HS-5 (cell line): ENCODE data around the gene EXOC6B.

ENCODE experiments used
- DNase-seq: peaks from one replicate; pipeline ENCODE4 v3.0.0-alpha.2; 2012; ENCODE audit warnings: low read depth

Gene EXOC6B

DNA sequence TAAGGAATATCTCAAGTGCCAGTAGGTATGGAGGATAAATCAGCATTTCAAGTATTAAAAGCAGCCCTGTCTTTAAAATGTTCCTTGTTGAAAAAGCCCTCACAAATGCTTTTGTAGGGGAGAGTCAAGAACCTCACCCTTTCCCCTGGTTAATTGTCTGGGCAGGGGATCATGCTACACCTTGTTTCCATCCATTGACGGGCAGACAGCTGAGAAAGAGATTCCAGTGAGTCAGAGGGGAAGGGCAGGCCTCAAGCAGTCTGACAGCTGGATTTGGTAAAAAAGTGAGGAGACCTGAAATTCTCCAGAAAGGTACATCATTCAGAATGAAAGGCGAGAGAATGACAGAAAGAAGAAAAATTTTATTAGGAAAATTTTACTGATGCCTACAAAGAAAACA lies 475.0 kb downstream of the EXOC6B start:
- no peak for DNase-seq

DNA sequence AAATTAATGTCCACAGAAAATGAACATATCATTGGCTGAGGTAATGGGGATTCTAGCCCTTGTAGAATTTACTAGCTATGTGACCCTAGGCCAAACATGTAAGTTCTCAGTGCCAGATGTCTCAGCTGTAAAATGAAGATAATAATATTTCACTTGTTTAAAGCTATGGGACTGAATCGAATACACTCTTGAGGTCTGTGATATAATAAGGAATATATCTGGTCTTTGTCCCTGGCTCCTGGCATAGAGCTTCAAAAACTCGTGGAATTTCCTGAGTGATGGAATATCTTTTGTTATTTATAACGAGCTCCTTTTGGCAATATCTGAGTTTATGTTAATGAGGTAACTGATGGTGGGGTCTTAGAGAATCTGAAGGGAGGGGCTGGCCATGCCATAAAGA lies 476.8 kb downstream of the EXOC6B start:
- DNase-seq, result no peak

DNA sequence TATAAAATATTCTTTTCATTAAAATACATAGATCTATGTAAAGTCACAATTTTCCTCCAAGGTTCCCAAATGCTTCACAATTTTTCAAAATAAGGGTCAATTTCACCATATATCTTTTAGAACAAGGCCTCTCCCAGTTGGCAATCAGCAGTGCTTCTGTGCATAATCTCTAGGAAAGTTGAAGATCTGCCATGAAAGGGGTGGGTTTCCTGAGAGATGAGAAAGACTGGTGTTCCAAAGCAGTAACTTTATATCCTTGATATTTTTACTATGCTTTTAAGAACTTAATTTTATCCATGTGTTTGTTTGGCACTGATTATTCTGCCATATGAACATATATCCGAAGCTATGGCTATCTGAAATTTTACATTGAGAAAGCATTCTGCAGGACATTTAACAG lies 478.8 kb downstream of the EXOC6B start:
- DNase-seq, result no peak

DNA sequence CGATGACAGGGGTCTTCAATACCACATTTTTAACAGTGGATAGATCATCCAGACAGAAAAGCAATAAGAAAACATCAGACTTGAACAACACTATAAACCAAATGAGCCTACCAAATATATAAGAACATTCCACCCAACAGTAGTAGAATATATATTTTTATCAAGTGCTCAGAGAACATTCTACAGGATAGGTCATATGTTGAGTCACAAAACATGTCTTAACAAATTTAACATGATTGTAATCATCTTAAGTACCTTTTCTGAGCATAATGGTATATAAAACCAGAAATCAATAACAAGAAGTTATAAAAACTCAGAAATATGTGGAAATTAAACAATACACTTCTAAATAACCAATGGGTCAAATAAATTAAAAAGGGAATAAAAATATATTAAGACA lies 484.2 kb downstream of the EXOC6B start:
- no peak for DNase-seq

DNA sequence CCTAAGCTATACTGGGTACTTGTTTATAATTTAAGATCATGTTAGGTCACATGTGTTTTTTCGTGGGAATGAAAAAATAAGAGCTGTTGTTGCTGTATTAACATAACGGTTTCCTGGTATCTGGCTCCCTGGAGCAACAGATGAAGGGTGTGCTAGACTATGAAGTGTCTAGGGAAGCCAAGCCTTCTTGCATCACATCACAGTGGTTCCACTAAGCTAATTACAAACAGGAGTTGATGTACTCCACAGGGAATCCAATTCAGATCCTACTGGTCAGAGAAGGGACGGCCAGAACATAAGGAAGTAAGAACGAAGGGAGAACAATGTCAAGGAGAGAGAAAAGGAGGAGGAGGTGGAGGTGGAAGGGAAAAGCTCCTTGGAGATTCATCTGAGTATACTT lies 485.2 kb downstream of the EXOC6B start:
- no peak for DNase-seq

DNA sequence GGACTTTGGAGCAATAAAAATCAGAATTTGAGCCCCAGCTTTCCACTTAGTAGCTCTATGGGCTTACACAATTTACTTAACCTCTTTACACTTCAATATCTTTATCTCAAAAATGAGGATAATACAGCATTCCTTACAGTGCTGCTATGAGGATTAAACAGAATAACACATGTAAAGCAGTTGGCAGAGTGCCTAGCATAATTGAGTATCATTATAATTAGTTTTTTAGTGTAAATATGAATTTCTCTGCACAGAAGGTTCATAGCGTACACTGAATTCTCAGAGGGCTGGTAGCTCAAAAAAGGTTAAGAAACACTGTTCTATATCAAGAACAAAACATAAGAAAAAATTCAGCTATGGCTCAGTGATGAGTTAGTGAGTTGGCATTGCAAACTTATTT lies 487.8 kb downstream of the EXOC6B start:
- no peak for DNase-seq

DNA sequence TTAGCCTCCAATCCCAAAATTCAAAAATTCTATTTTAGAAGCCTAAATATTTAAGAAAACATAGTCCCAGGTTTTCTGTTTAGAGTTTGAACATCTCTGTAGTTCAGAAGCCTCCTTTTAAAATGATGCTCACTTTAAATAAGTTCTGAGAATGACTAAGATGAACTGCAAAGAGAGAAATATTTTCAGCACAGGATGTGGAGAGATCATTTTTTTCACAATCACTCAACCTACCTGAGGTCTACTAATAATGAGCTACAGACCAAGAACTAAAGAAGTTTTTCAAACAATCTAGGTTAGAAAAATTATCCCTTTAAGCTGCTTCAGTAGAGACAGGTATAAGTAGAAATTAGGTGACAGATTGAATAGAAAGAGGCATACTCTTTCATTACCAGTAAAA lies 493.1 kb downstream of the EXOC6B start:
- DNase-seq, result no peak

DNA sequence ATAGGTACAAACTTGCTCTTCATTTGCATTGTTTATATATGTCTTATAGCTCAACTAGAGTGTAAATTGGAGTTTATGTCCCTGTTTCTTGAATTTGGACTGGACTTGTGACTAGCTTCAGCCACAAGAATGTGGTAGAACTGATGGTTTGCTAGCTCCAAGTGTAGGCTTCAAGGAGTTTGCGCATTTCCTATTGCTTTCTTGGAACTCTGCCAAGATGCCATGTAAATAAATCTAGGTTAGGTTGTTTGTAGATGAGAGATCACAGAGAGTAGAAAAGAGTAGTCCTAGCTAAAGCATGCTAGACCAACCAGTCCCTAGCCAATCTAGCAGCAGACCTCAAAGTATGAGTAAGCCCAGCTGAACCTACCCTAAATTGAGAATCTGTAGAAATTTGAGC lies 495.2 kb downstream of the EXOC6B start:
- no peak for DNase-seq

DNA sequence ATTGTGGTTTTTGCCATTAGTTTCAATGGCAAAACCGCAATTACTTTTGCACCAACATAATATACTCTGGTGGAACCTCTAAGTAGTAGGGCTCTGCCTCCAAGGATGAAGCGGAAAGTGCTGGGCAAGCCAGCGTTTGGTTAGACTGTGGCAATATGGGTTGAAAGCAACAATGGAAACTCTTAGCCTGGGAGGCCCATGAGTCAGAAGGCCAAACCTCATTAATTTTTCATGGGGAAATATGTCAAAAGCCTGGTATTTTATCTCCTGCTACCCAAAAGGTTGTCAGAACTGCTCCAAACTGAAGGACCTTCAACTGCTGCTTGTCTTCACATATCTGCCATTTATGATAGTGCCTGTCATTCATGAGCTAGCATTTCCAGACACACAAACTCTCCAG lies 499.1 kb downstream of the EXOC6B start:
- DNase-seq, result no peak

DNA sequence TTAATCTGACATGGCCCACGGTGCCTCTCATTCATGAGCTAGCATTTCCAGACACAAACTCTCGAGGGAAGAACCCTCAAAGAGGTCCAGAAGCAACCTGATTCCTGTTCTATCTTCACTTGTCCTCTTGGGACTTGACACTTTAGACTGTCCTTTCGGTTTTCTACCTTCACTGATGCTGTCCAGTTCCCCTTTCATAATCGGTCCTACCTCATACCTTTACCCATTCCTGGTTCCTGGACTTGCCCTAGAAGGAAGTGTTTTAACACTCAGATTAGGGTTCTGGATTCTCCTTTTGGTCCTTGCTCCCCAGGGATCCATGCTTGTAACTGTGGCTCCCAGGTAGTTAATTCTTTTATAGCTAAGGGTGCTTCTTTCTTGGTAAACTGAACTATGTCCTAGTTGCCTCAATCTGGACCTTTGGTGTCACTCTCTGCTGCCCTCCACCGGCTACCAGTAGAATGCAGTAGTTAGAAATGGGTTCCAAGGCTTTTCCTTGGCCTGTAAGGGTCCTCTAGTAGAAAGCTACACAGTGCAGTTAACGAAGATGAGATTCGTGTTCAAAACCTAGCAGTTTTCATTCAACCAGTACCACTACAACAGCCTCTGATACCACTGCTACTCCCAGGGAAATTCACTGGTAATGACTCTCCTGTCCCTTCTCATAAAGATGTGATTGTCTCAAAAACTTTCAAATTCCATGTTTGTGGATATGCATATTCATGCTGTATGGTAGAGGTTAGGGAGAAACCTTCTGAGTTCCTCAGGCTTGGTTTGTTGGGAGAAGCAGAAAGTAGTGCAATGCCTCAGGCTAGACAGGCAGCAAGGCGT lies 500.0 kb downstream of the EXOC6B start:
- peak; percentile 4 for DNase-seq

DNA sequence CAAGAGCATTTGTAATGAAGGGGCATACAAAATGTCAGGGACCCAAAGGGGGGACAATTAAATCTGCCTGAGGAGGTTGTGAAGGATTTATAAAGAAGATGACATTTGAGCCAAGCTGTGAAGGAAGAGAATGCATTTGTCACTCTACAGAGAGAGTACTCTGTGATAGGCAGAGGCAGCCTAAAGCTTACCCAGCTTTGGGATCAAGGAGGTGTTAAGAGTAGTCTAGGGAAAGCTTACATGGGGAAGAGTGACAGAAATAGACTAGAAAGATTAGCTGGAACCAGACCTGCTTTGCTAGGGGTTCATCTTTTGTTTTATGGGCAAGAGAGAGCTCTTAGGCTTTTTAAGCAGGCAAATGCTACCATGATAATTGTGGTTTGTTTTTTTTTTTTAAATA lies 509.1 kb downstream of the EXOC6B start:
- no peak for DNase-seq

DNA sequence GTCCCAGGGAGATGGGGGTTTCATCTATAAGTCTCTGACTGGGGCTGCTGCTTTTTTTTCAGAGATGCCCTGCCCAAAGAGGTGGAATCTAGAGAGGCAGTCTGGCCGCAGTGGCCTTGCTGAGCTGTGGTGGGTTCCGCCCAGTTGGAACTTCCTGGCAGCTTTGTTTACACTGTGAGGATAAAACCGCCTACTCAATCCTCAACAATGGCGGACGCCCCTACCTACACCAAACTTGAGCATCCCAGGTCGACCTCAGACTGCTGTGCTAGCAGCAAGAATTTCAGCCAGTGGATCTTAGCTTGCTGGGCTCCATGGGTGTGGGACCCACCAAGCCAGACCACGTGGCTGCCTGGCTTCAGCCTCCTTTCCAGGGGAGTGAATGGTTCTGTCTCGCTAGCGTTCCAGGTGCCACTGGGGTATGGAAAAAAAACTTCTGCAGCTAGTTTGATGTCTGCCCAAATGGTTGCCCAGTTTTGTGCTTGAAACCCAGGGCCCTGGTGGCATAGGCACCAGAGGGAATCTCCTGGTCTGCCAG lies 525.6 kb downstream of the EXOC6B start:
- no peak for DNase-seq

DNA sequence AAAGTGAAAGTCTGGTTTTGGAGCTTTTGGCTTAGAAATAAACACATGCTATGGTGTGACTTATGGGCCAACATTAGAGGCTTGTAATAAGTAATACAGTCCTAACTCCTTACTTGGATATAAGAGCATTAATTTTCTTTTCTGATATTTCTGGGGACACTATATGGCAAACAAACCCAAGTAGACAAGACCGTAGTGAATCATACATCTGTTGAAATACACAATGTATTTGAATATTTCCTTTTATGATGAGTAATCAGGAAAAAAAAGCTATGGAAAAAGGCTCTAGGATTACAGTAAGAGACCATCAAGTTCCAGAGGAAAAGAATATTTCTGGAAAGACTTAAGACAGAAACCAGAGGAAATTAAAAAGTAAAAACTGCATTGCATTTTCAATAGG lies 532.2 kb downstream of the EXOC6B start:
- peak; percentile 26 for DNase-seq

DNA sequence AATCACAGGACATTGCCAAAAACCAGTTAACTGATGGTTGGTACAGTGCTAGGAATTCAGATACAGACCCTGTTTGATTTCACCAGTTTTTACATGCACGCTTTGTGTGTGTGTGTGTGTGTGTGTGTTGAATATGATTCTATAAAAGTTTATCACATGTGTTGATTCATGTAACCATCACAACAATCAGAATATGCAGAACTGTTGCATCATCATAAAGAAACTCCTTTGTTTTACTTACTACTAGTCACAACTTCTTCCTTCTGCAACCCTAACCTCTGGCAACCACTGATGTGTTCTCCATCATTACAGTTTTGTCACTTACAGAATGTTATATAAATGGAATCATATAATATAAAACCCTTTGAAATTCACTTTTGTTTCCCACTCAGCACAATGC lies 533.4 kb downstream of the EXOC6B start:
- DNase-seq, result no peak

DNA sequence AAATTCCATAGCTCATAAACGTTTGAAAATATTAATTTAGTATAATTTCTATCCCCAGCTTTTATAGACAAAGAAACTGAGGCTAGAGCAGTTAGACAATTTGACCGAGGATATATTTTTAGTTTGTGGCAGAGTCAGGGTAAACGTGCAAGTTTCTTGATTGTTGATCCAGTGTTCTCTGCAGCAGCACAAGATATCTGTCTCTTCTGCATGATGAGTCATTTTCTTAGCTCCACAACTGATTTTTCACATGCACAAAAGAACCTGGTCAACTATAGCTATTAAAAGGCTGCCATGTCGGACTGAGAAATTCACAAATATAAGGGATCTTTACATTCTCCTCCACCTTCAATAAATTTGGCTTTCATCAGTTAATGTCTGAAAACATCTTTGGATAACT lies 534.8 kb downstream of the EXOC6B start:
- no peak for DNase-seq

DNA sequence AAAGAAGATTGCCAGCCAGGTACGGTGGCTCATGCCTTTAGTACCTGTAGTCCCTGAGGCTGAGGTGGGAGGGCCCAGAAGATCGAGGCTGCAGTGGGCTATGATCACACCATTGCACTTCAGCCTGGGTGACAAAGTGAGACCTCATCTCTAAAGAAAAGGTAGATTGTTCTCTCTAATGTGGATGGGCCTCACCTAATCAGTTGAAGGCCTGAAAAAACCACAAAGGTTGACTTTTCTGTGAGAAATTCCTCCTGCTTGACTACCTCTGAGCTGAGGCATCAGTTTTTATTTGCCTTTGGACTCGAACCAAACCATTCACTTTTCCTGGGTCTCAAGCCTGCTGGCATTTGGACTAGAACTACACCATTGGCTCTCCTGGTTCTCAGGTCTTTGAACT lies 536.1 kb downstream of the EXOC6B start:
- no peak for DNase-seq

DNA sequence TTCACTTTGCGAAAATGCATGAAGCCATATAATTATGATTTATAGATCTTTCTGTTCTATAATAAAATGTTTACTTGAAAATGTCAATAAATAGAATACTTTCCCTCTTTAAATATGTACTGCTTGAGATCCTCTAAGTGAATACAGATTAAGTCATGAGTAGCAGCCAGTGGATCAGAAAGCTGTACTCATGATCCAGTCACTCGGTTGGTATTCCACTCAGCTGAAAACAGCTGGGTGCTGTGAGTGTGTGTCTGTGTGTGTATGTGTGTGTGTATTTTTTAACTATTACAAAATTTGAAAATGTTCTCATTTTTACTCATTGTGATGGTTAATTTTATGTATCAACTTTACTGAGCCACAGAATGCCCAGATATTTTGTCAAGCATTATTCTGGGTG lies 536.5 kb downstream of the EXOC6B start:
- no peak for DNase-seq

DNA sequence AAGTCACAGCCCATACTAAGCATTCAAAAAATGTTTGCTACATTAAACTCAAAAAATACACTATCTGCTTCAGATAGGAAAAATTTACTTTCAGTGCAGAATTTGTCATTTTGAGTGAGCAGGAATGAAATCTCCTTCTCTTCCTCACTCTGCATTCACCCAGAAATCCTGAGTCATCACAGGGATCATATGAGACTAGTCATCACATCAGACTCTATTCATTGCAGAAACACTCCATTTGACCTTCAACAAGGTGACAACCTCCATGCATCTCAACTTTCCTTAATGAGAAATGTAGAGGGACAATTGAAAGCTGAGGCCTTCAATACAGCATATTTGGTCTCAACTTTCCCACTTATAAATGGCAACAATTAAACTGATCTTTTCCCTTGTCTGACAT lies 547.8 kb downstream of the EXOC6B start:
- peak; percentile 32 for DNase-seq

DNA sequence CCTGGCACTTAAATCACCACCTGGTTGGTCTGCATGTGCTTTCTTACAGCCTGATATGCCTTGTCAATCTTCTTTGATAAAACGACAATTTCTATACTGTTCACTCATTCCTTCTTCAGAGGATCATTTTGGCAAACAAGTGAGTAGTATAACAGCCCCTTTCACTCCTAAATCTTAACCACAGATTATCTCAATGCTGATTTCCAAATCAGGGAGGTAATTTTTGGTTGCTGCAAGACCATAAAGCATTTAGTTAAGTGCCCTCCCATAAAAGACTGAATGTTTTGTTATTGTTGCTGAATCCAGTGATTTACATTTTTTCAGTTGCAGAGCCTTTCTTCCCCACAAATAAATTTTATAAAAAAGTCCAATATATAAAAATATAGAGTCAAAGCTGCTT lies 549.0 kb downstream of the EXOC6B start:
- no peak for DNase-seq

DNA sequence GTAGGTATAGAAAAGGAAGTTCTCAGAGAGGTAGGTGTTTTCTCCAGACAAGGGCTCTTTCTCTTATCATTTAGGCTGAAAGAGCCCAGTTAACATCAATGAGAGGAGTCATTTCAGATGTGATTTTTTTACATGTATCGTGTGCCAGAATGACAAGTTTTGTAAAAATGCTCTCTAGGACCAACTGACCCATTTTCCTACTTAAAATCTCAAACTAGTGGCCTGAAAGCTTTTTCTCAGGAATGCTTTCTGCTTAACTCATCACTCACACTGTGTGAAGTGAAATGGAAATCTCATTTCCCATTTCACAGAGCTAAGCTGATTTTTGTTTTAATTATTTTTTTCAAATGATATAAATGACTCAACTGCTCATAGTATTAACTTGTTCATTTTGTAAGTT lies 549.5 kb downstream of the EXOC6B start:
- DNase-seq, result no peak

DNA sequence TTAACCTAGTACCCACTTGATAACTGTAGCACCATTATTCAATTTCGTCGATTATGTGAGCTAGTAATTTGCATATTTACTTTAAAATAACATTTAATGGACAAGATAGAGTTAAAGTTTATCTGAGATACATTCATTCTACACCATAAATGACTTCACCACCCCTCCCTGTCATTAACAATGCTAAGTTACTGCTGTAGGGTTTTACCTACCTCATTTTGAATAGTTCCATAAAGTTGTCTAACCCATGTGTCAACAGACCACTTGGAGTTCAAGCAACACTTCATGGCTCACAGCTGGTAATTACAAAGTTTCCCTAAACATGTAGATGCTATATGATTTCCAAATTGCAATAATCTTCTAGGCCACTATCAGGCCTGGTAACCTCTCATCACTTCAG lies 550.7 kb downstream of the EXOC6B start:
- DNase-seq, result no peak

DNA sequence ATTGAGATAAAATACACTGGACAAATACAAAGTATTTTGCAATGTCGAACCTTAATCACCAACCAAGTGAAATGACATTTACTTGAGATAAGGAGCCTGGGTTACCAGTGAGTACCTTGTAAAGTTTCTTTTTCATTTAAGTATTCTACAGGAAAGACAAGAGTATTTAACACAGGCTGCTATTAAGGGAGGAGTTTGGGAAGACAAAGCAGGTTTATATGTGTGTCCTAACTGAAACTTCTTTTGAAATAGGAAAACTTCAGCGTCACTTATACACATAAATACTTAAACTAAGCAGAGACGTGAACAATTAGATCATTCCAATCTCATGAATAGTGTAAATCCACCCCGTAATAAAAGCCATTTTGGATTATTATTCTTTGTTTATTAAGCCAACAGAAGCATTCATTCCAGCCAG lies 551.4 kb downstream of the EXOC6B start:
- DNase-seq, result no peak

DNA sequence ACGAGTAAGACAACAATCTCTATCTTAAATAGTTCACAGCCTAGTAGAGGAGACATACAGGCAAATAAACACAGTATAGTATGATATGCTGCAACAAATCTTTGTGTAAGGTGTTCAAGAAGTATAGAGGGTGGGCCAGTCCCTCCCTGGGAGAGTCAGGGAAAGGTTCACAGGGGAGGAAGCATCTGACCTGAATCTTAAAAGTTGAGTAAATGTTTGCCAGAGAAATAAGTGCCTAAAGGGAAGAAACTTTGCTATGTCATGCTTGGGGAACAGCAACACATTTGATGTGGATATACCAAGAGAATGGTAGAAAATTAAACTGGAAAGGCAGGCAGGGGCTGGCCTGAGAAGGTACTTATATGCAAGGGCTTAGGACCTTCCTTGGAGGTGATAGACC lies 552.4 kb downstream of the EXOC6B start:
- DNase-seq, result no peak
